ENCODE measurements around the gene TRAPPC8.
A peak's percentile ranks its signal among the peaks of the same experiment; 100 is the strongest.

DNA sequence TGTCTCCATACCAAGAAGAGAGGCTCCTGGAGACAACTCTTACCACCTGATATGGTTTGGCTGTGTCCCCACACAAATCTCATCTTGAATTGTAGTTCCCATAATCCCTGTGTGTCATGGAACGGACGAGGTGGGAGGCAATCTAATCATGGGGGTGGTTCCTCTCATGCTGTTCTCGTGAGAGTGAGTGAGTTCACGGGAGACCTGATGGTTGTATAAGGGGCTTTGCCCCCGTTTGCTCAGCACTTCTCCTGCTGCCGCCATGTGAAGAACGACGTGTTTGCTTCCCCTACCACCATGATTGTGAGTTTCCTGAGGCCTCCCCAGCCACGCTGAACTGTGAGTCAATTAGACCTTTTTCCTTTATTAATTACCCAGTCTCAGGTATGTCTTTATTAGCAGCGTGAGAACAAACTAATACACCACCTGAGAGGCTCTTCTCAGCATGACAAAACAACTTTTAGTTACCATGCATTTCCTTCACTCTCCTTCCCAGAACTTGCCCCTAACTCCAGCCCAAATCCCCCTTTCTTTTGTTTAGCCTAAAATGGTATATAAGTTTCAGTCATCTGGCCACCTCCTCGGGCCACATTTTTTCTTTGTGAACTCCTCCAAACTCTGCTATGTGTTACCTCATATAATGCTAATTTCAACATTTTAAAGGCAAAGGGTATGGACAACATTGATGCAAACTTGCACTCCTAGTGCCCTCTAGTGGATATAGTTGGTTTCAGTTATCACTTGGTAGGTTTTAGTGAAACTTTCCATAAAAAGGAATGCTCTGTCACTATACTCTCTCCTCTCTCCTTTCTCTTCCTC, 123.6 kb downstream of the TRAPPC8 start:
- TF ChIP-seq, protein P1, sequence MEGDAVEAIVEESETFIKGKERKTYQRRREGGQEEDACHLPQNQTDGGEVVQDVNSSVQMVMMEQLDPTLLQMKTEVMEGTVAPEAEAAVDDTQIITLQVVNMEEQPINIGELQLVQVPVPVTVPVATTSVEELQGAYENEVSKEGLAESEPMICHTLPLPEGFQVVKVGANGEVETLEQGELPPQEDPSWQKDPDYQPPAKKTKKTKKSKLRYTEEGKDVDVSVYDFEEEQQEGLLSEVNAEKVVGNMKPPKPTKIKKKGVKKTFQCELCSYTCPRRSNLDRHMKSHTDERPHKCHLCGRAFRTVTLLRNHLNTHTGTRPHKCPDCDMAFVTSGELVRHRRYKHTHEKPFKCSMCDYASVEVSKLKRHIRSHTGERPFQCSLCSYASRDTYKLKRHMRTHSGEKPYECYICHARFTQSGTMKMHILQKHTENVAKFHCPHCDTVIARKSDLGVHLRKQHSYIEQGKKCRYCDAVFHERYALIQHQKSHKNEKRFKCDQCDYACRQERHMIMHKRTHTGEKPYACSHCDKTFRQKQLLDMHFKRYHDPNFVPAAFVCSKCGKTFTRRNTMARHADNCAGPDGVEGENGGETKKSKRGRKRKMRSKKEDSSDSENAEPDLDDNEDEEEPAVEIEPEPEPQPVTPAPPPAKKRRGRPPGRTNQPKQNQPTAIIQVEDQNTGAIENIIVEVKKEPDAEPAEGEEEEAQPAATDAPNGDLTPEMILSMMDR (IDR thresholded peaks at IDR 0.05; ENCODE audit: low read length) = peak; percentile 80
- TF ChIP-seq EZH2 (IDR thresholded peaks at IDR 0.05; ENCODE audit: borderline replicate concordance, low read length) = no peak
